NOMO-1 treated with dmso at 0.1 percent for 144 hours (cell line): ENCODE results near the gene PPP2R1B.

Source experiments
- DNase-seq: peaks from one replicate; lab custom pipeline; 2025; ENCODE audit not compliant: unreplicated experiment; lab: John Stamatoyannopoulos, UW

Gene PPP2R1B

GRCh38 chr11:111698852-111699559 lies 67.2 kb downstream of the PPP2R1B start:
- DNase-seq, result no peak

GRCh38 chr11:111697933-111698371 lies 68.2 kb downstream of the PPP2R1B start:
- no peak for DNase-seq

GRCh38 chr11:111696556-111696955 lies 69.6 kb downstream of the PPP2R1B start:
- no peak for DNase-seq

GRCh38 chr11:111694851-111695250 lies 71.3 kb downstream of the PPP2R1B start:
- DNase-seq, result peak; percentile 21

- no peak for DNase-seq
Observed at GRCh38 chr11:111693224-111693937, 72.8 kb downstream of the PPP2R1B start.

GRCh38 chr11:111691741-111692140 lies 74.4 kb downstream of the PPP2R1B start:
- DNase-seq, result no peak

GRCh38 chr11:111691176-111691575 lies 75.0 kb downstream of the PPP2R1B start:
- no peak for DNase-seq

GRCh38 chr11:111688013-111688412 lies 78.2 kb downstream of the PPP2R1B start:
- DNase-seq, result no peak

GRCh38 chr11:111684251-111684650 lies 81.9 kb downstream of the PPP2R1B start:
- no peak for DNase-seq

- no peak for DNase-seq
Observed at GRCh38 chr11:111683806-111684205, 82.4 kb downstream of the PPP2R1B start.

GRCh38 chr11:111680486-111681175 lies 85.6 kb downstream of the PPP2R1B start:
- DNase-seq, result no peak
